Measurements from ENCODE around the gene SLITRK1.

The SLITRK1 gene, protein sequence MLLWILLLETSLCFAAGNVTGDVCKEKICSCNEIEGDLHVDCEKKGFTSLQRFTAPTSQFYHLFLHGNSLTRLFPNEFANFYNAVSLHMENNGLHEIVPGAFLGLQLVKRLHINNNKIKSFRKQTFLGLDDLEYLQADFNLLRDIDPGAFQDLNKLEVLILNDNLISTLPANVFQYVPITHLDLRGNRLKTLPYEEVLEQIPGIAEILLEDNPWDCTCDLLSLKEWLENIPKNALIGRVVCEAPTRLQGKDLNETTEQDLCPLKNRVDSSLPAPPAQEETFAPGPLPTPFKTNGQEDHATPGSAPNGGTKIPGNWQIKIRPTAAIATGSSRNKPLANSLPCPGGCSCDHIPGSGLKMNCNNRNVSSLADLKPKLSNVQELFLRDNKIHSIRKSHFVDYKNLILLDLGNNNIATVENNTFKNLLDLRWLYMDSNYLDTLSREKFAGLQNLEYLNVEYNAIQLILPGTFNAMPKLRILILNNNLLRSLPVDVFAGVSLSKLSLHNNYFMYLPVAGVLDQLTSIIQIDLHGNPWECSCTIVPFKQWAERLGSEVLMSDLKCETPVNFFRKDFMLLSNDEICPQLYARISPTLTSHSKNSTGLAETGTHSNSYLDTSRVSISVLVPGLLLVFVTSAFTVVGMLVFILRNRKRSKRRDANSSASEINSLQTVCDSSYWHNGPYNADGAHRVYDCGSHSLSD

GRCh38 chr13:83881917-83882605, at the start of gene SLITRK1:
TSS of gene SLITRK1 (minus strand) at chr13:83882474. CDS start at chr13:83881507, 967 bp downstream.
- DNase-seq, result peak in 55 of 58 donors; percentile 16 to 86 (median 69)

DNA sequence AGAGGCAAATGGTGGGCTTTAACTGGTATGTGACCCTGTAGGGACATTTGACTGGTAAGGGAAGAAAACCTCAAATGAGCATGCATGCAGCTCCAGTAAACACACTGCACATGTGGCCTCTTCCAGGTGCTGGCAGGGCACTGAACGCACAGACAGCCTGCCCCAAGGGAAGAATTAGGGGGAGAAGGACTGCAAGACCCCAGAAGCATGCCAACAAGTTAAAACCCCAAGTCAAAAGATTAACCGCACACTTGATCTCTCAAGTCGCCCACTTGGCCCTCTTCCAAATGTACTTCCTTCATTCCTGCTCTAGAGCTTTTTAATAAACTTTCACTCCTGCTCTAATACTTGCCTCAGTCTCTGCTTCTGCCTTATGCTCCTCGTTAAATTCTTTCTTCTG, 46.9 kb upstream of the SLITRK1 start:
- DNase-seq, result no peak

GRCh38 chr13:83919775-83920174, 37.5 kb upstream of the SLITRK1 start:
- no peak for DNase-seq

DNA sequence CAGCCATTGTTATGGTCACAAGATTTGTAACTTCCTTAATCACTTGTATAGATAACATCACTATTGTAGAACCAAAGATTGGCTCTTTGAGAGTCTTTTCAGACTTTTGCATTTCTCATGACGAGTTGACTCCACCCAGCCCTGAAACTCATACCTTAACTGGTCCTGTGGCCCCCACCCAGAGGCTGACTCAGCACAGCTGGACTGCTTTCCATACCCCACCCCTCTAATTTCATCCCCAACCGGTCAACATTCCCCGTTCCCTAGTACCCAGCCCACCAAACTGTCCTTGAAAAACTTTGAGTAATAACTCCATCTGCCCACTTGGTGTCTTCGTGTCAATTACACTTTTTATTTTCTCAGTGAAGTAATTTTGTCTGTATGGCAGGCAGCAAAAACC, 32.1 kb upstream of the SLITRK1 start:
- no peak for DNase-seq

- no peak for DNase-seq
Measured at GRCh38 chr13:83907196-83907989, 25.1 kb upstream of the SLITRK1 start.

- DNase-seq, result no peak
Measured at GRCh38 chr13:83906240-83906820, 24.1 kb upstream of the SLITRK1 start.

GRCh38 chr13:83905641-83906040, 23.4 kb upstream of the SLITRK1 start:
- DNase-seq, result no peak

DNA sequence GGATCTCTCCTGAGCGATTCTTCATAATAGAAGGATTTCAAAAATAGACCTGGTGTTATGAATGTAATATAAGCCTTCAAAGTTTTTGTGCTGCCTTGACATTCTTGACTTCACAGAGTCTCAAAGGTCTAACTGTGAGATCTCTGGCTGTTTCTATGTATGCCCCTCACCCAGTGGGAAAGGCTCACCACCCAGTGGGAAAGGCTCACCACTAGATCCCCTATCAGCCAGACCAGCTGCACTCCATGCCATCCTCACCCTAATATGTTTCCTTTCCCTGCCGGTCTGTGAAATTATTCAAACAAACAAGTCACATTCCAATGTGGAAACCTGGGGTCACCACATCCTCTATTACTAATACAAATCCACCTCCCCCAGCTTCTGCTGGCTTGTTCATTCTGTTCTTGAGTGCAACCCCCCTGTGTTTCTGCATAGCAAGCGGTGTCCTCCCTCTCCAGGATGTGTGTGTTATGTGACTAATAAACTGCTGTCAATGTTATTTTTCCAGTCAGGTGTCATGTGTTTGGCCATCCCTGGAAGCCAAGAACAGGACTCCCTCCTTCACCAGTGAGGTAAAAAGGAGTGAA, 13.8 kb upstream of the SLITRK1 start:
- no peak for DNase-seq

GRCh38 chr13:83890358-83890757, 8.1 kb upstream of the SLITRK1 start:
- DNase-seq, result no peak

DNA sequence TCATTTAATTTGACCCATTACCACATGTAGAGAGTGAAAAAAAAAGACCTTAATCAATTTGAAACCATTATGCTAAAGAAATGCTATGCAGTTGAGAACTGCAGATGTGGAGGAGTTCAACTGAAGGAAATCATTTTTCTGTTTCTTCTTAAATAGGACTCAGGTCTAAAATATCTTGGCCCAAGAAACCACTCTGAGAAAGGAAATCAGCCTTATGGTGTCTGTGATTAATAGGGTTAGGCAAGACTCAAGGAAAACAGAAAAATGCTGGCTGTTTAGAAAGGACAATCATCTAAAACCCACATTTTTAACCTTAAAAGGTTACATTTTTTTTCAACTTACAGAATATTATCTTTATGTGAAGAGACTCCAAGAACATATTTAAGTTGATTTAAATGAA, 1.9 kb upstream of the SLITRK1 start:
- DNase-seq, result no peak

- peak in 26 of 58 donors; percentile 1 to 56 (median 24) for DNase-seq
Measured at GRCh38 chr13:83883061-83883523, 818 bp upstream of the SLITRK1 start.

GRCh38 chr13:83882606-83882959, 309 bp upstream of the SLITRK1 start:
- no peak for DNase-seq

DNA sequence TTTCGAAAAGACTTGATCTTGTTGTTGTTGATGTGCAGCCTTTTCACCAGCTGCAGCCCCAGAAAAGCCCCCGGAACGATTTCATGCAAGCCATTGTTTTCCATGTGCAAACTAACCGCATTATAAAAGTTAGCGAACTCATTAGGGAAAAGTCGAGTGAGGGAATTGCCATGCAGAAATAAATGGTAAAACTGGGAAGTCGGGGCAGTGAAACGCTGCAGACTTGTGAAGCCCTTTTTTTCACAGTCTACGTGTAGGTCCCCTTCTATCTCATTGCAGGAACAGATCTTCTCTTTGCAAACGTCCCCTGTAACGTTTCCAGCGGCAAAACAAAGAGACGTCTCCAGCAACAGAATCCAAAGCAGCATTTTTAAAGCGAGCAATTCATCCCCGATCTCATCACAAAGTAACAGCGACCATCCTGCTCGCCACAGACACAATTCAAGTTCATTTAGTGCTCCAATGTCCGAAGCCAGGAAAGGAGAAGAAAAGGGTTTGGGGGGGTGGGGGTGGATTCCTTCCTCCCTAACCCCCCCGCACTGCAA, 1.1 kb downstream of the SLITRK1 start:
- DNase-seq, result peak in 15 of 58 donors; percentile 4 to 66 (median 30)

DNA sequence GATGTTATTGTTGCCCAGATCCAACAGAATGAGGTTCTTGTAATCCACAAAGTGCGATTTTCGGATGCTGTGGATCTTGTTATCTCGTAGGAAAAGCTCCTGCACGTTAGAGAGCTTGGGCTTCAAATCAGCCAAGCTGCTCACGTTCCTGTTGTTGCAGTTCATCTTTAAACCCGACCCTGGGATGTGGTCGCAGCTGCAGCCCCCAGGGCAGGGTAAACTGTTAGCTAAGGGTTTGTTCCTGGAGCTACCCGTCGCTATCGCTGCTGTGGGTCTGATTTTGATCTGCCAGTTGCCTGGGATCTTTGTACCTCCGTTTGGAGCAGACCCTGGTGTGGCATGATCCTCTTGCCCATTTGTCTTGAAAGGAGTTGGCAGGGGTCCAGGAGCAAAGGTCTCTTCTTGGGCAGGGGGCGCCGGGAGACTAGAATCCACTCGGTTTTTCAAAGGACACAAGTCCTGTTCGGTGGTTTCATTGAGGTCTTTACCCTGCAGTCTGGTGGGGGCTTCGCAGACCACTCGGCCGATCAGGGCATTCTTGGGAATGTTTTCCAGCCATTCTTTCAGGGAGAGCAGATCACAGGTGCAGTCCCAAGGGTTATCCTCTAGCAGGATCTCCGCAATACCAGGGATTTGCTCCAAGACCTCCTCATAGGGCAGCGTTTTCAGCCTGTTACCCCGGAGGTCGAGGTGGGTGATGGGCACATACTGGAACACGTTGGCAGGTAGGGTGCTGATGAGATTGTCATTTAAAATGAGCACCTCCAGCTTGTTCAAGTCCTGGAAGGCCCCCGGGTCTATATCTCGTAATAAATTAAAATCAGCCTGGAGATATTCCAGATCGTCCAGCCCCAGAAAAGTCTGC, 1.8 kb downstream of the SLITRK1 start:
- DNase-seq, result peak in 27 of 58 donors; percentile 2 to 59 (median 32)

DNA sequence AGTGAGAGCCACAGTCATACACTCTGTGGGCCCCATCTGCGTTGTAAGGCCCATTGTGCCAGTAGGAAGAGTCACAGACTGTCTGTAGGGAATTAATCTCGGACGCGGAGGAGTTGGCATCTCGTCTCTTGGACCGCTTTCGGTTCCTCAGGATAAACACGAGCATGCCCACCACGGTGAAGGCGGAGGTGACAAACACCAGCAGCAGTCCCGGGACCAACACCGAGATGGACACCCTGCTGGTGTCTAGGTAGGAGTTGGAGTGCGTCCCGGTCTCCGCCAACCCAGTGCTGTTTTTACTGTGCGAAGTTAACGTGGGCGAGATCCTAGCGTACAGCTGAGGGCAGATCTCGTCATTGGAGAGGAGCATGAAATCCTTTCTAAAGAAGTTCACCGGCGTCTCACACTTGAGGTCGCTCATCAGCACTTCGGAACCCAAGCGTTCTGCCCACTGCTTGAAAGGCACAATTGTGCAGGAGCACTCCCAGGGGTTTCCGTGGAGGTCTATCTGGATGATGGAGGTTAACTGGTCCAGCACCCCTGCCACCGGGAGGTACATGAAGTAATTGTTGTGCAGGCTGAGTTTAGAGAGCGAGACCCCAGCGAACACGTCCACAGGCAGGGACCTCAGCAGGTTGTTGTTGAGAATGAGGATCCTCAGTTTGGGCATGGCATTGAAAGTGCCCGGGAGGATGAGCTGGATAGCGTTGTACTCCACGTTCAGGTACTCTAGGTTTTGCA, 2.7 kb downstream of the SLITRK1 start:
- peak in 54 of 58 donors; percentile 6 to 81 (median 50) for DNase-seq

DNA sequence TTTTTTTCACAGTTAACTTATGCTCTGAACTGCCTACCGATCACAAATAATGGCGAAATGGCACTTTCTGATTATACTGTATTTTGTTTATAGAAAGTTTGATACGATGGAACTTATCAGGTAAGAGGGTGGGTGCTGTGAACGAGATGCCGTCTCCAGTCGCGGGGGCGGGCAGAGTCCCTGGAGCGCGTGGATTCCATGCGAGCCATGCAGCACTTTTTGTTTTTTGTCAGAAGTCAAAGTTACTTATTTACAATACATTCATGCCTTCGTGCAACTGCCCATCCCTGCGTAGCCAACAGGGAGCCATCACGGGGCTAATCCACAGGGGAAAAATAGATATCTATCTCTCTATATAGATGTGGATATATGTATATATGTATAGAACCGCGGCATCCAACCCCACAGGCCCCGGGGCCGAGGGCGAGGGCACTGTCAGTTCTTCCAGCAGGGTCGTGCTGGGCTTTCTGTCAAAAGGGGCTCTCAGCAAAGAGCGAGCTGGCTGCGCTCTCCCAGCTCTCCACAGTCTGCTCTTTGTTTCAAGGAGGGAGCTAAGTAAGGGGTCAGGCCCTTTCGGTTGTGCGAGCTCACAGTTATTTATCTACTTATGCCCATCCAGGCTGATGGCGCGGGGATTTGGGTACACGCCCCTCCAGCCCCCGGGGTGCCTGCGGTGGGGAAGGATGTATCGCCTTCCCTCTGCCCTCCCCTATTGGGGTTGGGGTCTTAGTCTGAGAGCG, 3.4 kb downstream of the SLITRK1 start:
- peak in 30 of 58 donors; percentile 1 to 77 (median 52) for DNase-seq

DNA sequence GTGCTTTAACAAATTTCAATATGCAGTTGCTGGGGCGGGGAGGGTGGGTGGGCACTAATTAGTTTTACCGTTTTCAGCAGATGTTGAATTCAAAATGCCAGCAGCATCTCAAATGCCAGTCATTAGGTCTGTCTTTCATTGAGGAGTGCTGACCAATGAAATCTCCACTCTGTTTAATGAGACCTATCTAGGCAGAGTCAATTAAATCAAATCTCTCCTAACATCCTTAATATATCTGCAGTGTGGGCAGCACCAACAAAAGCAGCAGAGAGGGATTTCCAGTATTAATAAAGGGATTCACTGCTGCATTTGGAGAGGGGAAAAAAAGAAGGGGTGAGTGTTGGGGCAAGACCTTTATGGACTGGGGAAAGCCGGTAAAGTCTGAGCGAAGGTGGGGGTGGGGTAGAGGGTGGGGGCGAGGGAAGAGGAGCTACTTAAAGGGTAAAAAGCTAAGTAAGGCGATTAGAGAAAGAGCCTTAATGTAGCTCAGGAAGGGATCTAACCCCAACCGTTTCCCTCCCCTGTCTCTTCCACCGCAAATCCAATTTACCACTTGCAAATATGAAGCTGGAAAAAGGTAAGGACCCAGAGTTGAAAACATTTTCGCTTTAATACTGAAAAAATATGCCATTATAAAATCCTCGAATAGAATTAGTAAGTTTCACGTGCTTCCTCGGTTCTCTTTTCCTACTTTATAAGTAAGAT, 4.5 kb downstream of the SLITRK1 start:
- DNase-seq, result peak in 4 of 58 donors; percentile 0 to 38 (median 21)

Data from anterior cingulate cortex (tissue), 58 donors.